Endothelial cell of umbilical vein (primary cell): ENCODE data around the gene YAE1. TPM values are rescaled to one million over a fixed set of nuclear protein-coding genes. Genes with fewer than 3 reads are reported as not detected.
A peak's percentile ranks its signal among the peaks of the same experiment; 100 is the strongest.

Experiments used
- BruUV-seq: library from RNA; stranded (reverse); fragments of 400-500 nt; replicated peaks from 2 replicates; lab custom pipeline; 2021; lab: Mats Ljungman, UMichigan
- CTCF ChIA-PET: fragments of 300-600, 350-600 bp; sonication (Branson Sonifier 250); formaldehyde crosslinking; loops from one replicate; lab custom pipeline; 2021; ENCODE audit warnings: antibody characterized with exemption, inconsistent platforms; lab: Charles Lee
- POLR2A ChIA-PET: fragments of 300-600, 350-600 bp; sonication (Branson Sonifier 250); formaldehyde crosslinking; loops from one replicate; lab custom pipeline; 2021; ENCODE audit warnings: antibody characterized with exemption, inconsistent platforms; lab: Charles Lee
- DNase-seq: peaks from one replicate; pipeline ENCODE4 v3.0.0-alpha.2; 2011; ENCODE audit warnings: low read depth, low spot score
- FAIRE-seq: peaks from 2 replicates; lab custom pipeline; 2011; peaks lifted over from hg19 to GRCh38; lab: Jason Lieb, UNC
- H2AFZ ChIP-seq: 2 replicates; pipeline ENCODE4 v1.6.0; 2012; ENCODE audit warnings: low read depth, low read length, control low read depth, inconsistent platforms
- H3K27ac ChIP-seq: 2 replicates; pipeline ENCODE4 v1.5.1; 2011; ENCODE audit warnings: low read depth, mild to moderate bottlenecking, control low read depth, low read length, moderate library complexity; ENCODE audit not compliant: insufficient read depth
- H3K27me3 ChIP-seq, 2 experiments: 2 replicates each; pipeline versions ENCODE4 v1.6.0 to v1.6.1; 2011; ENCODE audit warnings: low read length in 2 of 2, mixed read lengths in 1 of 2; ENCODE audit not compliant: control insufficient read depth in 2 of 2, insufficient read depth in 2 of 2
- H3K36me3 ChIP-seq, 2 experiments: 2 replicates in 1 of 2; 3 replicates in 1 of 2; pipeline ENCODE4 v1.5.1; 2011; ENCODE audit warnings: low read length in 2 of 2, mild to moderate bottlenecking in 1 of 2, moderate library complexity in 1 of 2; ENCODE audit not compliant: control insufficient read depth in 2 of 2, insufficient read depth in 2 of 2; ENCODE audit errors: extremely low read depth in 1 of 2
- H3K4me1 ChIP-seq: 3 replicates; pipeline ENCODE4 v1.5.1; 2011; ENCODE audit warnings: mild to moderate bottlenecking, low read length; ENCODE audit not compliant: control insufficient read depth, insufficient read depth; ENCODE audit errors: extremely low read depth
- H3K4me2 ChIP-seq: 2 replicates; pipeline ENCODE4 v1.6.1; 2011; ENCODE audit warnings: low read length, control low read depth, mixed read lengths; ENCODE audit not compliant: insufficient read depth
- H3K4me3 ChIP-seq, 3 experiments: fragments of 200-600 bp in 1 of 3; sonication (generic), shearing (Covaris generic) in 1 of 3; replicated peaks in 1 of 3; 2 replicates each; pipeline ENCODE4 v1.5.1; 2011 to 2016; ENCODE audit warnings: control low read depth in 3 of 3, low read length in 3 of 3, mild to moderate bottlenecking in 2 of 3, inconsistent platforms in 1 of 3, low read depth in 1 of 3, moderate library complexity in 1 of 3; ENCODE audit not compliant: insufficient read depth in 1 of 3
- H3K79me2 ChIP-seq: 2 replicates; pipeline ENCODE4 v1.6.0; 2012; ENCODE audit warnings: low read length, inconsistent platforms; ENCODE audit not compliant: control insufficient read depth, insufficient read depth
- H3K9ac ChIP-seq: replicated peaks from 2 replicates; pipeline ENCODE3; 2011; ENCODE audit warnings: low read length, control low read depth; ENCODE audit not compliant: insufficient read depth; ENCODE audit errors: extremely low read depth
- H3K9me1 ChIP-seq: replicated peaks from 3 replicates; pipeline ENCODE4 v1.6.0; 2011; ENCODE audit warnings: mild to moderate bottlenecking, low read length; ENCODE audit not compliant: control insufficient read depth, insufficient read depth; ENCODE audit errors: extremely low read depth
- H3K9me3 ChIP-seq: replicated peaks from 2 replicates; pipeline ENCODE4 v1.5.1; 2012; ENCODE audit warnings: low read length, inconsistent platforms; ENCODE audit not compliant: control insufficient read depth, insufficient read depth
- H4K20me1 ChIP-seq: replicated peaks from 2 replicates; pipeline ENCODE3; 2011; ENCODE audit warnings: mild to moderate bottlenecking, low read length; ENCODE audit not compliant: control insufficient read depth, insufficient read depth; ENCODE audit errors: extremely low read depth
- EZH2 ChIP-seq: IDR thresholded peaks from 2 replicates; pipeline ENCODE4 v1.6.1; 2012; ENCODE audit warnings: borderline replicate concordance, low read depth, mild to moderate bottlenecking, moderate library complexity, low read length, inconsistent platforms; ENCODE audit not compliant: severe bottlenecking
- FOS ChIP-seq: IDR thresholded peaks from 2 replicates; pipeline ENCODE4 v1.6.1; 2011; ENCODE audit warnings: mild to moderate bottlenecking, low read length, moderate library complexity, borderline replicate concordance; ENCODE audit not compliant: insufficient read depth
- GATA2 ChIP-seq: IDR thresholded peaks from 2 replicates; pipeline ENCODE4 v1.7.0; 2011; ENCODE audit warnings: low read depth, mild to moderate bottlenecking, moderate library complexity, mixed read lengths, low read length; ENCODE audit not compliant: insufficient read length, insufficient read depth
- JUN ChIP-seq: IDR thresholded peaks from 2 replicates; pipeline ENCODE4 v1.6.1; 2011; ENCODE audit warnings: borderline replicate concordance, low read depth; ENCODE audit not compliant: insufficient read length, insufficient read depth
- POLR2A ChIP-seq: IDR thresholded peaks from 2 replicates; pipeline ENCODE4 v1.6.1; 2012; ENCODE audit warnings: low read depth, mild to moderate bottlenecking, control low read depth, low read length
- POLR2AphosphoS5 ChIP-seq: IDR thresholded peaks from 2 replicates; pipeline ENCODE4 v1.6.1; 2012; ENCODE audit warnings: low read depth, mild to moderate bottlenecking, control low read depth, low read length, moderate library complexity; ENCODE audit not compliant: insufficient read depth
- dilution Hi-C: fragments of 300-500 bp; cut with MboI; formaldehyde crosslinking; loops from one replicate; pipeline ENCODE4 v1.15.0; 2019; ENCODE audit warnings: low sequenced_read_pairs; ENCODE audit not compliant: extremely low pct_ligation_motif_present
- intact Hi-C: fragments of 100-400 bp; cut with micrococcal nuclease; formaldehyde crosslinking; loops from one replicate; pipeline ENCODE4 v1.10.0; 2022
- polyA plus RNA-seq, 4 experiments: library from polyadenylated mRNA; depleted of rRNA in 3 of 4; stranded (reverse) in 3 of 4; unstranded in 1 of 4; fragments of >200 nt; gene quantifications; 2 replicates each; pipeline versions ENCODE4 v1.2.1 to v1.2.3, GENCODE V29; 2011 to 2012; ENCODE audit warnings: missing spikeins in 1 of 4
- total RNA-seq: library from RNA; stranded (reverse); gene quantifications from 2 replicates; pipeline ENCODE4 v1.2.3, GENCODE V29; 2021
- TF ChIP-seq, protein P1 (sequence below), 2 donors: IDR thresholded peaks; 1 replicate in 1 of 2; 2 replicates in 1 of 2; pipeline ENCODE4 v1.5.1; 2011; ENCODE audit warnings: low read length in 2 of 2, mild to moderate bottlenecking in 2 of 2, moderate library complexity in 2 of 2, control low read depth in 1 of 2, inconsistent platforms in 1 of 2, low read depth in 1 of 2; ENCODE audit not compliant: insufficient read depth in 1 of 2; ENCODE audit errors: extremely low read depth in 1 of 2
- TF ChIP-seq, protein P2 (sequence below): IDR thresholded peaks from 2 replicates; pipeline ENCODE4 v1.6.1; 2011; ENCODE audit not compliant: insufficient read depth, insufficient read length

YAE1 gene
- total and polyA plus RNA-seq, 2 donors (not counting 3 experiments of a cell fraction or from before 2014, with no cell fraction given): 13.3 to 20.7 TPM

GRCh38 chr7:39587393-39587792, 21.2 kb downstream of the YAE1 start:
- no peak for FAIRE-seq
- Histone ChIP-seq H3K9me1 (no peaks in the 10 kb centered on the region), H3K36me3 (no peaks in the 10 kb centered on the region), H3K27ac (no peak overlapping the region), H3K4me3 (no peak overlapping the region), H2AFZ (no peak overlapping the region), H3K79me2 (no peaks in the 10 kb centered on the region), H3K9me3 (no peaks in the 10 kb centered on the region), H3K4me1 (peaks cover 49% of the 10 kb centered on the region), H3K27me3 (no peaks in the 10 kb centered on the region), H3K4me2 (no peak overlapping the region), H3K9ac (no peak overlapping the region), H4K20me1 (no peaks in the 10 kb centered on the region)
- TF ChIP-seq FOS: no peak
- TF ChIP-seq POLR2A: no peak
- TF ChIP-seq EZH2: no peak
- TF ChIP-seq, protein P1, sequence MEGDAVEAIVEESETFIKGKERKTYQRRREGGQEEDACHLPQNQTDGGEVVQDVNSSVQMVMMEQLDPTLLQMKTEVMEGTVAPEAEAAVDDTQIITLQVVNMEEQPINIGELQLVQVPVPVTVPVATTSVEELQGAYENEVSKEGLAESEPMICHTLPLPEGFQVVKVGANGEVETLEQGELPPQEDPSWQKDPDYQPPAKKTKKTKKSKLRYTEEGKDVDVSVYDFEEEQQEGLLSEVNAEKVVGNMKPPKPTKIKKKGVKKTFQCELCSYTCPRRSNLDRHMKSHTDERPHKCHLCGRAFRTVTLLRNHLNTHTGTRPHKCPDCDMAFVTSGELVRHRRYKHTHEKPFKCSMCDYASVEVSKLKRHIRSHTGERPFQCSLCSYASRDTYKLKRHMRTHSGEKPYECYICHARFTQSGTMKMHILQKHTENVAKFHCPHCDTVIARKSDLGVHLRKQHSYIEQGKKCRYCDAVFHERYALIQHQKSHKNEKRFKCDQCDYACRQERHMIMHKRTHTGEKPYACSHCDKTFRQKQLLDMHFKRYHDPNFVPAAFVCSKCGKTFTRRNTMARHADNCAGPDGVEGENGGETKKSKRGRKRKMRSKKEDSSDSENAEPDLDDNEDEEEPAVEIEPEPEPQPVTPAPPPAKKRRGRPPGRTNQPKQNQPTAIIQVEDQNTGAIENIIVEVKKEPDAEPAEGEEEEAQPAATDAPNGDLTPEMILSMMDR (IDR thresholded peaks at IDR 0.05; ENCODE audit: extremely low read depth in 1 of 2, insufficient read depth in 1 of 2, low read depth in 1 of 2, low read length in 2 of 2): no peak
- TF ChIP-seq GATA2: no peak
- ChIA-PET POLR2A (no interaction called here), CTCF (no interaction called here)
- dilution Hi-C loops (no loop called here), intact Hi-C loops (no loop called here)
- DNase-seq: no peak
- BruUV-seq: no TSS peak

- TF ChIP-seq, protein P2, sequence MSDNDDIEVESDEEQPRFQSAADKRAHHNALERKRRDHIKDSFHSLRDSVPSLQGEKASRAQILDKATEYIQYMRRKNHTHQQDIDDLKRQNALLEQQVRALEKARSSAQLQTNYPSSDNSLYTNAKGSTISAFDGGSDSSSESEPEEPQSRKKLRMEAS: no peak
- TF ChIP-seq, protein P1 (IDR thresholded peaks at IDR 0.05; ENCODE audit: extremely low read depth in 1 of 2, insufficient read depth in 1 of 2, low read depth in 1 of 2, low read length in 2 of 2): no peak
- no peak for TF ChIP-seq GATA2
- no peak for TF ChIP-seq EZH2
- no peak for TF ChIP-seq POLR2A
- no peak for TF ChIP-seq POLR2AphosphoS5
- no peak for TF ChIP-seq JUN
- no peak for TF ChIP-seq FOS
- no peak overlapping the region for H3K9ac ChIP-seq
- intact Hi-C loops: loop anchor here (2.0 kb wide), 1 partner anchor 94 kb away; no protein-coding TSS in a partner anchor
- DNase-seq (no peak), FAIRE-seq (no peak)
- no peaks in the 10 kb centered on the region for H3K9me3 ChIP-seq
- peaks cover 59% of the 10 kb centered on the region for H3K4me1 ChIP-seq
- no peaks in the 10 kb centered on the region for H3K27me3 ChIP-seq
- no peak overlapping the region for H3K4me3 ChIP-seq
- peak overlapping the region; percentile 44 for H2AFZ ChIP-seq
- no peaks in the 10 kb centered on the region for H3K36me3 ChIP-seq
- BruUV-seq: no TSS peak
- no peak overlapping the region for H3K4me2 ChIP-seq
- CTCF ChIA-PET: interaction anchor here (0.7 to 2.9 kb wide), 7 partner anchors 8 to 158 kb away, joined by 3 to 34 read pairs (median 5); partner anchors contain the start of gene RALA
- POLR2A ChIA-PET: interaction anchor here (0.5 to 2.1 kb wide), 2 partner anchors 25 to 36 kb away, joined by 6 to 7 read pairs; no protein-coding TSS in a partner anchor
- H3K79me2 ChIP-seq: no peaks in the 10 kb centered on the region
- dilution Hi-C loops: no loop called here
- H4K20me1 ChIP-seq: no peaks in the 10 kb centered on the region
- no peaks in the 10 kb centered on the region for H3K9me1 ChIP-seq
- H3K27ac ChIP-seq: peak overlapping the region; percentile 98
These were observed 22.2 kb downstream of the YAE1 start for GRCh38 chr7:39588416-39588815.
